ENCODE data around the gene MUCL3.

- TF ChIP-seq CTCF (IDR thresholded peaks at IDR 0.05) (no peak), POLR2A (IDR thresholded peaks at IDR 0.05) (no peak)
Observed at GRCh38 chr6:30954631-30955366, 14.0 kb downstream of the MUCL3 start.

Measured in breast epithelium (tissue), 3 donors.